Measurements from ENCODE around the gene SCN8A. TPM values are rescaled to one million over a fixed set of nuclear protein-coding genes. Genes with fewer than 3 reads are reported as not detected.

Gene SCN8A
- total RNA-seq, 1 donor from 2014 or later, result 1.3 TPM

DNA sequence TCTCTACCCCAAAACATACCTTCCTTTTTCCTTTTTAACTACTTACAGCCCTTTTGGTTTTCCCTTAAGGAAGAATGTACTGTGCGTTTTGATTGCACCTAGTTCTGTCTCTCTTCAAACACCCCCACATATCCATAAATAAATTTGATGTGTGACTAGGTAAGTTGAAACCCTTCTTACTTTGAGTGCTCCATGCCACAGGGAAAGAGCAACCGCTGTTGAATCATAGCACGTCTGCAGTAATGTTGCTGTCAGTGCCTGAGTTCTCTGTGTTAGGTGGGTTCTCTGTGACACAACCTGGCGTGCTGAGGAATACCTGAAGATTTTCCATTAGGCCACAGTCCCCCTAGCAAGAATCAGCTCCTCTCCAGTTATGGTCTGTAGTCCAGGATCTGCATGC lies 155.4 kb downstream of the SCN8A start:
- Histone ChIP-seq H3K36me3 (ENCODE audit: control insufficient read depth, insufficient read depth, low read length) (no peaks in the 10 kb centered on the region), H3K4me3 (ENCODE audit: low read depth, low read length) (no peak overlapping the region), H3K27me3 (ENCODE audit: control insufficient read depth, insufficient read depth, low read length) (no peaks in the 10 kb centered on the region)
- DNase-seq (ENCODE audit: low read depth), result no peak
- TF ChIP-seq, protein P1, sequence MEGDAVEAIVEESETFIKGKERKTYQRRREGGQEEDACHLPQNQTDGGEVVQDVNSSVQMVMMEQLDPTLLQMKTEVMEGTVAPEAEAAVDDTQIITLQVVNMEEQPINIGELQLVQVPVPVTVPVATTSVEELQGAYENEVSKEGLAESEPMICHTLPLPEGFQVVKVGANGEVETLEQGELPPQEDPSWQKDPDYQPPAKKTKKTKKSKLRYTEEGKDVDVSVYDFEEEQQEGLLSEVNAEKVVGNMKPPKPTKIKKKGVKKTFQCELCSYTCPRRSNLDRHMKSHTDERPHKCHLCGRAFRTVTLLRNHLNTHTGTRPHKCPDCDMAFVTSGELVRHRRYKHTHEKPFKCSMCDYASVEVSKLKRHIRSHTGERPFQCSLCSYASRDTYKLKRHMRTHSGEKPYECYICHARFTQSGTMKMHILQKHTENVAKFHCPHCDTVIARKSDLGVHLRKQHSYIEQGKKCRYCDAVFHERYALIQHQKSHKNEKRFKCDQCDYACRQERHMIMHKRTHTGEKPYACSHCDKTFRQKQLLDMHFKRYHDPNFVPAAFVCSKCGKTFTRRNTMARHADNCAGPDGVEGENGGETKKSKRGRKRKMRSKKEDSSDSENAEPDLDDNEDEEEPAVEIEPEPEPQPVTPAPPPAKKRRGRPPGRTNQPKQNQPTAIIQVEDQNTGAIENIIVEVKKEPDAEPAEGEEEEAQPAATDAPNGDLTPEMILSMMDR (IDR thresholded peaks at IDR 0.05; ENCODE audit: insufficient read depth, low read length, poor library complexity, severe bottlenecking), result no peak

DNA sequence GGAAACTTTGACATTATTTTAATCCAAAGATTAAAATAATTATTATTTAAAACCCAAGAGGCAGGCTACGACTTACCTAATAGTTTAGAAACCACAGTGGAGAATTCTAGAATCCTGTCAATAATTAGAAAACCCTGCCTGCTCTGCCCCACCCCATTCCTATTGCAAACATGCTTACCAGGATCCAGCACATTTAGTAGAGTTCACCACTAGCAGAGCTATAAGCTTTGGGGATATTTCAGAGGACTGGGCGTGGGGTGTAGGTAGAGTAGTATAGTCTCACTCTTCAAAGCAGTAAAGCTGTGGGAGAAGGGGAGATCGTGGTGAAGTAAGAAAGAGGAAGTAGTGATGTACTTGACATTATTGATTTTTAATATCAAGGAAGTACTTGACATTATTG lies 157.2 kb downstream of the SCN8A start:
- TF ChIP-seq, protein P1 (IDR thresholded peaks at IDR 0.05; ENCODE audit: insufficient read depth, low read length, poor library complexity, severe bottlenecking), result no peak
- H3K27me3 ChIP-seq (ENCODE audit: control insufficient read depth, insufficient read depth, low read length), result no peaks in the 10 kb centered on the region
- H3K4me3 ChIP-seq (ENCODE audit: low read depth, low read length), result no peak overlapping the region
- no peaks in the 10 kb centered on the region for H3K36me3 ChIP-seq (ENCODE audit: control insufficient read depth, insufficient read depth, low read length)
- no peak for DNase-seq (ENCODE audit: low read depth)

DNA sequence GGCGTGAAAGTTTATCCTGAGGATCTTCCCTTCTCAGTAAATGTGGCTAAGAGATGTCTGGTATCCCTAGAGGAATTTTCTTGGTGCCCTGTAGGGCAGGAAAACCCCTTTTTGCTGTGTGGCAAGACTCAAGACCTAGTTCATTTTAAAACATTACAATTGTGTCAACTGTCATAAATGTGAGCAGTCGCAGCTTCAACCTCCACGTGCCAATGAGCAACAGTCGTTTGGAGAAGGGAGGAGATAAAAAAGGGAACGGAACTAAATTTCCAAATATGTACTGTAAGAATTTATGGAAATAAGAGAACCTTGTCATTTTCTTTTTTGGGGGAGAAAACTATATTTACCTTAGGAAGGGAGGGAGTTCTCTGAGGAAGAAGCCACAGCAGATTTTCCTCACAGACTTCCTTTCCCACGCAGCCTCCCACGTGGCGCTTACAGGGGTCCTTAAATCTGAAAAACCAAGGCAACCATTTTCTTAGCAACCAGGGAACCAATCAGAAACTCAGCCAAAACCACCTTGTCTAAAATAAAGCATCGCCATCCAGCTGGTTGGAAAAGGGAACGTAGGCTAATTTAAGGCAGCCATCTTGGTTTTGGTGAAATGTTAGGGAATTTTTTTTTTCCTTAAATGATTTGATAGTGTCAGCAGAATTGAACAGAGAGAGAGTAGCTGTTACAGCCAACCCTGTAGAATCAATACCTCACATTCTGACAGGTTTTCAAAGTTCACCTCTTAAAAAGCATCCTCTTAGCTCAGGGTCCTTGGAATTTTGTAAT lies 158.4 kb downstream of the SCN8A start:
- no peak for DNase-seq (ENCODE audit: low read depth)
- TF ChIP-seq, protein P1 (IDR thresholded peaks at IDR 0.05; ENCODE audit: insufficient read depth, low read length, poor library complexity, severe bottlenecking), result no peak
- Histone ChIP-seq H3K27me3 (ENCODE audit: control insufficient read depth, insufficient read depth, low read length) (no peaks in the 10 kb centered on the region), H3K4me3 (ENCODE audit: low read depth, low read length) (no peak overlapping the region), H3K36me3 (ENCODE audit: control insufficient read depth, insufficient read depth, low read length) (no peaks in the 10 kb centered on the region)

DNA sequence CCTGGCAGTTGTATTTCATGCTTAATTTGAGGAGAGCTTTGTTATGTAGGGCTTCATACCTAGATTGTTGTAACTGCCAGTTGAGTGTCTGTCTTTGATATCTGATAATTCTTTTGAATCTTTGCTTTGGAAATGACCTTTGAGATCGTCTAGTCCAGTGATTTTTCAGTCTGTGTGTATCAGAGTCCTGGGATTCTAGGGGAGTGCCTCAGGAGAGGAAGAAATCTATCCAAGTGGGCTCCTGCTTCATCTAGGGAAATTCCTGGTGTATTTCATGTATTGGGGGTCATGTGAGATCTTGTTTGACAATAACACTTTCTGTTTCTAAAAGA lies 158.9 kb downstream of the SCN8A start:
- TF ChIP-seq, protein P1 (IDR thresholded peaks at IDR 0.05; ENCODE audit: insufficient read depth, low read length, poor library complexity, severe bottlenecking), result no peak
- H3K36me3 ChIP-seq (ENCODE audit: control insufficient read depth, insufficient read depth, low read length), result no peaks in the 10 kb centered on the region
- DNase-seq (ENCODE audit: low read depth), result no peak

DNA sequence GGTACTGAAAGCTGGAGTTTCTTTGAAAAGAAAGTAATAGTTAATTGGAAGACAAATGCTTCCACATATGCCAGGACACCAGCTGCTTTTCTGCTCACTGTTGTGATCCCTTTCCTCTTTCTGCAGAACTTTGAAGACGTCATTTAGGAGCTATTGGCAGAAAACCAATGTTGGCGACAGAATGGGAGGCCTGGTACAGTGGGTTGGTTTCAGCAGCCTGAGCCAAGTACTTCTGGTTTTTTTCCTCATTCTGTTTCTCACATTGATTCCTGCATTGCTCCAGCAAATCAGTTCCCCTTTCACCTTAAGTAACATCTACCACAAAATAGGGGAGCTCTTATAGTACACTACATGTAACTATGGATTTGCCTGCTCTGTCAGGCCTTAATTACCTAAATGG lies 160.6 kb downstream of the SCN8A start:
- TF ChIP-seq, protein P1 (IDR thresholded peaks at IDR 0.05; ENCODE audit: insufficient read depth, low read length, poor library complexity, severe bottlenecking), result no peak
- H3K36me3 ChIP-seq (ENCODE audit: control insufficient read depth, insufficient read depth, low read length), result no peaks in the 10 kb centered on the region
- no peak for DNase-seq (ENCODE audit: low read depth)

More for the DNA sequence above, 158.9 kb downstream of the SCN8A start:
- no peaks in the 10 kb centered on the region for H3K27me3 ChIP-seq (ENCODE audit: control insufficient read depth, insufficient read depth, low read length)
- no peak overlapping the region for H3K4me3 ChIP-seq (ENCODE audit: low read depth, low read length)

More for the DNA sequence above, 160.6 kb downstream of the SCN8A start:
- no peaks in the 10 kb centered on the region for H3K27me3 ChIP-seq (ENCODE audit: control insufficient read depth, insufficient read depth, low read length)
- H3K4me3 ChIP-seq (ENCODE audit: low read depth, low read length), result no peak overlapping the region
